BJ (cell line): ENCODE data around the gene PHLDB1. TPM values are rescaled to one million over a fixed set of nuclear protein-coding genes. Genes with fewer than 3 reads are reported as not detected.
"Not testable (repeated sequence)": the region's sequence is repeated elsewhere in the genome, so short reads cannot be mapped to it uniquely, and the experiment has no call there.

Experiments
- CTCF ChIA-PET: fragments of 350-600 bp; formaldehyde crosslinking; extraction: SDS; loops from one replicate; lab custom pipeline; 2021; ENCODE audit warnings: antibody characterized with exemption, inconsistent platforms; lab: Yijun Ruan, JAX
- POLR2A ChIA-PET: fragments of 300-600 bp; sonication (Branson Sonifier 250); formaldehyde crosslinking; extraction: SDS; loops from one replicate; lab custom pipeline; 2021; ENCODE audit warnings: antibody characterized with exemption; lab: Charles Lee
- DNase-seq: peaks from one replicate; pipeline ENCODE4 v3.0.0-alpha.2; 2011; ENCODE audit warnings: low read depth
- H3K27me3 ChIP-seq: 2 replicates; pipeline ENCODE4 v1.6.0; 2011; ENCODE audit warnings: low read length; ENCODE audit not compliant: control insufficient read depth, insufficient read depth
- H3K36me3 ChIP-seq: 2 replicates; pipeline ENCODE4 v1.5.1; 2011; ENCODE audit warnings: low read length; ENCODE audit not compliant: control insufficient read depth, insufficient read depth
- H3K4me3 ChIP-seq: 2 replicates; pipeline ENCODE4 v1.5.1; 2011; ENCODE audit warnings: low read depth, mild to moderate bottlenecking, control low read depth, low read length
- CTCF ChIP-seq: IDR thresholded peaks from 2 replicates; pipeline ENCODE4 v1.5.1; 2011; ENCODE audit warnings: low read depth, mild to moderate bottlenecking, control low read depth, inconsistent platforms, low read length, moderate library complexity; ENCODE audit not compliant: insufficient read depth
- polyA plus RNA-seq: library from polyadenylated mRNA; depleted of rRNA; stranded (reverse); fragments of >200 nt; gene quantifications from 2 replicates; pipeline ENCODE4 v1.2.3, GENCODE V29; 2011

PHLDB1 gene
- polyA plus RNA-seq, 1 experiment, result 74.7 TPM

DNA sequence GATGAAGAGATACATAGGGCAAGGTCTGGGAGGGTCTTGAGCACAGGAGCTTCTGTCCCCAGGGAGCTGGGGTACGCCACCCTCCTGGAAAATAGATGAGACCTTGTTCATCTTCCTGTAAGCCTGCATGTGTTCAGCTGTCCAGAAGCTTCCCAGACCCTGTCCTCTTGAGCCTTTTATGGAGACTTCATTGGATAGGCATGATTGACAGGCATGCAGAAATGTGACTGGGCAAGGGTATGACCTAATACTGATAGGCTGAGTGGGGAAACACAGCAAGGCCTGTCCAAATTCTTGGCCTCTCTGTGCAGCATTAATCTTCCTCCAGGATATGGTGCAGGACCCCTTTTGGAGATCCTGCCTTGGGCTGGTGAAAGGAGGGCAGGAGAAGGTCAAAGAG, 19.5 kb upstream of the PHLDB1 start:
- Histone ChIP-seq H3K4me3 (no peak overlapping the region), H3K27me3 (no peaks in the 10 kb centered on the region), H3K36me3 (peaks cover 21% of the 10 kb centered on the region)
- DNase-seq, result no peak
- no peak for TF ChIP-seq CTCF
- ChIA-PET CTCF (no interaction called here), POLR2A (no interaction called here)

GRCh38 chr11:118592616-118593367, 14.6 kb upstream of the PHLDB1 start:
- H3K36me3 ChIP-seq, result peaks cover 20% of the 10 kb centered on the region
- no peaks in the 10 kb centered on the region for H3K27me3 ChIP-seq
- no peak for DNase-seq
- no peak for TF ChIP-seq CTCF
- ChIA-PET POLR2A (interaction anchor here (0.5 kb wide), 1 partner anchor 12 kb away, joined by 5 read pairs; no protein-coding TSS in a partner anchor), CTCF (interaction anchor here (0.6 to 6.8 kb wide), 6 partner anchors 8 to 83 kb away, joined by 3 to 78 read pairs (median 4); partner anchors contain the start of gene PHLDB1)
- no peak overlapping the region for H3K4me3 ChIP-seq

GRCh38 chr11:118594984-118595383, 12.4 kb upstream of the PHLDB1 start:
- ChIA-PET POLR2A (interaction anchor here (0.7 kb wide), 1 partner anchor 8 kb away, joined by 4 read pairs; no protein-coding TSS in a partner anchor), CTCF (interaction anchor here (0.6 to 6.8 kb wide), 17 partner anchors 10 to 333 kb away, joined by 3 to 78 read pairs (median 4); partner anchors contain the start of gene PHLDB1)
- not testable (repeated sequence) for DNase-seq, H3K4me3 ChIP-seq, H3K27me3 ChIP-seq
- peak; percentile 40; the same call in 1 of the 2 replicates for TF ChIP-seq CTCF
- peaks cover 23% of the 10 kb centered on the region for H3K36me3 ChIP-seq

- TF ChIP-seq CTCF, result no peak
- CTCF ChIA-PET, result interaction anchor here (1.6 to 6.8 kb wide), 3 partner anchors 12 to 44 kb away, joined by 5 to 78 read pairs (median 6); partner anchors contain the start of gene PHLDB1
- H3K36me3 ChIP-seq, result peaks cover 27% of the 10 kb centered on the region
- no peak for DNase-seq
- no peak overlapping the region for H3K4me3 ChIP-seq
- POLR2A ChIA-PET, result no interaction called here
- H3K27me3 ChIP-seq, result no peaks in the 10 kb centered on the region
Measured at GRCh38 chr11:118596224-118597146, 10.9 kb upstream of the PHLDB1 start.
